ENCODE results near the gene AFF3. TPM values are rescaled to one million over a fixed set of nuclear protein-coding genes. Genes with fewer than 3 reads are reported as not detected.

Gene AFF3
- total and polyA plus RNA-seq, 4 donors: 0.48 to 5.3 (median 2.3) TPM

DNA sequence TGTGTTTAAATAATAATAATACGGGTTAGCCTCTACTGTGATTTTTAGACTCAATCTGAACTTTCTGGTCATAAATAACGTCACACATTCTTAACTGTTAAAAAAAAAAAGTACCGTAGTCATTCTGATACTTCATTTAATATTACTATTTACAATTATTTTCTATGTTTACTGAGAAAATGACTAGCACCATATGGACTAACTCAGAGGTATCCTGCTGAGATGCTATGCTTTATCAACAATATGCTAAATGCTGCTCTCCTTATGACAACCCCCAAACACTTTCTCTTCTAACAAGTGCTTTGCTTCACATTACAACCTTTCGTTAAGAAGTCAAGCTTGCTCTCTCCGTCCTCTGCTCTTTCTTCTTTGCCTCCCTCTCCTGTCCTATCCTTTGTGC is 182.1 kb downstream of the AFF3 start (continued):
- TF ChIP-seq, protein P1, sequence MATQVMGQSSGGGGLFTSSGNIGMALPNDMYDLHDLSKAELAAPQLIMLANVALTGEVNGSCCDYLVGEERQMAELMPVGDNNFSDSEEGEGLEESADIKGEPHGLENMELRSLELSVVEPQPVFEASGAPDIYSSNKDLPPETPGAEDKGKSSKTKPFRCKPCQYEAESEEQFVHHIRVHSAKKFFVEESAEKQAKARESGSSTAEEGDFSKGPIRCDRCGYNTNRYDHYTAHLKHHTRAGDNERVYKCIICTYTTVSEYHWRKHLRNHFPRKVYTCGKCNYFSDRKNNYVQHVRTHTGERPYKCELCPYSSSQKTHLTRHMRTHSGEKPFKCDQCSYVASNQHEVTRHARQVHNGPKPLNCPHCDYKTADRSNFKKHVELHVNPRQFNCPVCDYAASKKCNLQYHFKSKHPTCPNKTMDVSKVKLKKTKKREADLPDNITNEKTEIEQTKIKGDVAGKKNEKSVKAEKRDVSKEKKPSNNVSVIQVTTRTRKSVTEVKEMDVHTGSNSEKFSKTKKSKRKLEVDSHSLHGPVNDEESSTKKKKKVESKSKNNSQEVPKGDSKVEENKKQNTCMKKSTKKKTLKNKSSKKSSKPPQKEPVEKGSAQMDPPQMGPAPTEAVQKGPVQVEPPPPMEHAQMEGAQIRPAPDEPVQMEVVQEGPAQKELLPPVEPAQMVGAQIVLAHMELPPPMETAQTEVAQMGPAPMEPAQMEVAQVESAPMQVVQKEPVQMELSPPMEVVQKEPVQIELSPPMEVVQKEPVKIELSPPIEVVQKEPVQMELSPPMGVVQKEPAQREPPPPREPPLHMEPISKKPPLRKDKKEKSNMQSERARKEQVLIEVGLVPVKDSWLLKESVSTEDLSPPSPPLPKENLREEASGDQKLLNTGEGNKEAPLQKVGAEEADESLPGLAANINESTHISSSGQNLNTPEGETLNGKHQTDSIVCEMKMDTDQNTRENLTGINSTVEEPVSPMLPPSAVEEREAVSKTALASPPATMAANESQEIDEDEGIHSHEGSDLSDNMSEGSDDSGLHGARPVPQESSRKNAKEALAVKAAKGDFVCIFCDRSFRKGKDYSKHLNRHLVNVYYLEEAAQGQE (IDR thresholded peaks at IDR 0.05): no peak

DNA sequence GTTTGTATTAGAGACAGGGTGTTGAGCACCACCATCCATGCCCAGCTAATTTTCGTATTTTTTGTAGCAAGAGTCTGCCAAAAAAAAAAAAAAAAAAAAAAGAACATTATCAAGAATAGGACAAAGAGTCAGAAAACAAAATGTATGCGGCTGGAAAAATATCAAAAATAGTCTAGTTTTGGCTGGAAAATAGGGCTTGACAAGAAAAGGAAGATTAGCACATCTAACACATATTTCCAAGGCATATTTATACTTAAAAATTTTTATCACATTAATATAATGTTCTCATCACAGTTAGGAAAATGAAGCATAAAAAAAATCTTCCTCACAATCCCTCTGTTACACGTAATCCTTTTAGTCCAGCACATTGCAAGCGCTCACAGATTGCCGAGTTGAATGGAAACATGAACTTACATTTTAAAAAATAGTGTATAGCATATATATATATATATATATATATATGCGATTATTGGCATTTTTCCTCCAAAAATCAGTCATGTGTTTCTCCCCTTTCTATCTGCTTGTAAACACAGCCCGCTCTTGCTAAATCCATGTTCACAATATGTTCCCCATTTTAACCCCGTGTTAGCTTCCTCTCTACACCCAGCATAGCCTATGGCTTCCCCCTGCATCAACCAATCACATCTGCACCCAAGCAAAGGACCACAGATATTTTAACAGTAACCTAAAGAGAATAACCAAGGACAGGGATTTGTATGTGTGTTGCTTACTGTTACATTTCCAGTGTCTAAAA is 183.0 kb downstream of the AFF3 start:
- TF ChIP-seq, protein P1 (IDR thresholded peaks at IDR 0.05): no peak
- TF ChIP-seq YY1 (IDR thresholded peaks at IDR 0.05): no peak
- no peak for TF ChIP-seq EGR1 (IDR thresholded peaks at IDR 0.05; ENCODE audit: low read depth in 2 of 2)
- no peak for TF ChIP-seq TAF1 (conservative IDR thresholded peaks at IDR 0.05)
- TF ChIP-seq FOXA1 (IDR thresholded peaks at IDR 0.05): no peak
- no peak for TF ChIP-seq RXRA (IDR thresholded peaks at IDR 0.05)
- TF ChIP-seq NR2F2 (IDR thresholded peaks at IDR 0.05): no peak
- TF ChIP-seq, protein P2, sequence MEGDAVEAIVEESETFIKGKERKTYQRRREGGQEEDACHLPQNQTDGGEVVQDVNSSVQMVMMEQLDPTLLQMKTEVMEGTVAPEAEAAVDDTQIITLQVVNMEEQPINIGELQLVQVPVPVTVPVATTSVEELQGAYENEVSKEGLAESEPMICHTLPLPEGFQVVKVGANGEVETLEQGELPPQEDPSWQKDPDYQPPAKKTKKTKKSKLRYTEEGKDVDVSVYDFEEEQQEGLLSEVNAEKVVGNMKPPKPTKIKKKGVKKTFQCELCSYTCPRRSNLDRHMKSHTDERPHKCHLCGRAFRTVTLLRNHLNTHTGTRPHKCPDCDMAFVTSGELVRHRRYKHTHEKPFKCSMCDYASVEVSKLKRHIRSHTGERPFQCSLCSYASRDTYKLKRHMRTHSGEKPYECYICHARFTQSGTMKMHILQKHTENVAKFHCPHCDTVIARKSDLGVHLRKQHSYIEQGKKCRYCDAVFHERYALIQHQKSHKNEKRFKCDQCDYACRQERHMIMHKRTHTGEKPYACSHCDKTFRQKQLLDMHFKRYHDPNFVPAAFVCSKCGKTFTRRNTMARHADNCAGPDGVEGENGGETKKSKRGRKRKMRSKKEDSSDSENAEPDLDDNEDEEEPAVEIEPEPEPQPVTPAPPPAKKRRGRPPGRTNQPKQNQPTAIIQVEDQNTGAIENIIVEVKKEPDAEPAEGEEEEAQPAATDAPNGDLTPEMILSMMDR (IDR thresholded peaks at IDR 0.05; ENCODE audit: low read depth, low read length, missing input control): no peak
- no peak for TF ChIP-seq HNF4A (conservative IDR thresholded peaks at IDR 0.05)
- TF ChIP-seq ZBTB33 (IDR thresholded peaks at IDR 0.05): no peak
- TF ChIP-seq HNF4G (IDR thresholded peaks at IDR 0.05): no peak
- TF ChIP-seq, protein P3, sequence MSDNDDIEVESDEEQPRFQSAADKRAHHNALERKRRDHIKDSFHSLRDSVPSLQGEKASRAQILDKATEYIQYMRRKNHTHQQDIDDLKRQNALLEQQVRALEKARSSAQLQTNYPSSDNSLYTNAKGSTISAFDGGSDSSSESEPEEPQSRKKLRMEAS (IDR thresholded peaks at IDR 0.05): no peak
- TF ChIP-seq SP1 (IDR thresholded peaks at IDR 0.05): no peak
- no peak for TF ChIP-seq JUND (IDR thresholded peaks at IDR 0.05)
- no peak overlapping the region for H3K27ac ChIP-seq (ENCODE audit: low read depth in 1 of 2, low read length in 2 of 2)
- peaks cover 0 to 5% (median 2%) of the 10 kb centered on the region in 4 donors for H3K4me1 ChIP-seq (ENCODE audit: control insufficient read depth in 4 of 4, insufficient read depth in 4 of 4, low read length in 3 of 4)
- 86% methylated on average over 8 of the region's 8 CpGs for WGBS
- no peaks in the 10 kb centered on the region for H3K9me3 ChIP-seq (ENCODE audit: control insufficient read depth in 4 of 4, low read length in 3 of 4)
- H3K27me3 ChIP-seq (ENCODE audit: control insufficient read depth in 4 of 4, insufficient read depth in 4 of 4, low read length in 3 of 4): no peaks in the 10 kb centered on the region
- no peak for DNase-seq (ENCODE audit: low spot score)
- no peaks in the 10 kb centered on the region for H3K36me3 ChIP-seq (ENCODE audit: control insufficient read depth in 4 of 4, insufficient read depth in 3 of 4, low read depth in 1 of 4, low read length in 3 of 4)
- H3K4me3 ChIP-seq (ENCODE audit: low read depth in 1 of 3, low read length in 3 of 3): no peak overlapping the region
- H3K9ac ChIP-seq (ENCODE audit: low read depth in 1 of 2, low read length in 2 of 2): no peak overlapping the region

Data from liver (tissue), 9 donors.